PFSK-1 (cell line): ENCODE results near the gene SCYL3.

Experiments
- FOXP2 ChIP-seq: optimal IDR thresholded peaks from 2 replicates; pipeline ENCODE3; 2011; ENCODE audit warnings: borderline replicate concordance, control low read depth, inconsistent platforms; ENCODE audit not compliant: insufficient read depth; ENCODE audit errors: extremely low read length, extremely low read depth
- POLR2AphosphoS5 ChIP-seq: IDR thresholded peaks from 2 replicates; pipeline ENCODE4 v1.6.1; 2012; ENCODE audit warnings: low read depth, mild to moderate bottlenecking, control low read depth, low read length, moderate library complexity
- SIN3A ChIP-seq: IDR thresholded peaks from 2 replicates; pipeline ENCODE4 v1.6.1; 2012; ENCODE audit warnings: mild to moderate bottlenecking, low read length, moderate library complexity, borderline replicate concordance; ENCODE audit not compliant: insufficient read depth
- TAF1 ChIP-seq: IDR thresholded peaks from 2 replicates; pipeline ENCODE4 v1.6.1; 2012; ENCODE audit warnings: low read length, control low read depth, borderline replicate concordance; ENCODE audit not compliant: insufficient read depth
- TF ChIP-seq, protein P1 (sequence below), 2 experiments: IDR thresholded peaks; 2 replicates each; pipeline versions ENCODE4 v1.6.1 to v1.8.0; 2011 to 2012; ENCODE audit warnings: low read depth in 2 of 2, low read length in 2 of 2, control low read depth in 1 of 2, inconsistent platforms in 1 of 2, mild to moderate bottlenecking in 1 of 2, moderate library complexity in 1 of 2; ENCODE audit not compliant: insufficient read depth in 1 of 2

Gene SCYL3

GRCh38 chr1:169878498-169878897, 15.2 kb downstream of the SCYL3 start:
- TF ChIP-seq, protein P1, sequence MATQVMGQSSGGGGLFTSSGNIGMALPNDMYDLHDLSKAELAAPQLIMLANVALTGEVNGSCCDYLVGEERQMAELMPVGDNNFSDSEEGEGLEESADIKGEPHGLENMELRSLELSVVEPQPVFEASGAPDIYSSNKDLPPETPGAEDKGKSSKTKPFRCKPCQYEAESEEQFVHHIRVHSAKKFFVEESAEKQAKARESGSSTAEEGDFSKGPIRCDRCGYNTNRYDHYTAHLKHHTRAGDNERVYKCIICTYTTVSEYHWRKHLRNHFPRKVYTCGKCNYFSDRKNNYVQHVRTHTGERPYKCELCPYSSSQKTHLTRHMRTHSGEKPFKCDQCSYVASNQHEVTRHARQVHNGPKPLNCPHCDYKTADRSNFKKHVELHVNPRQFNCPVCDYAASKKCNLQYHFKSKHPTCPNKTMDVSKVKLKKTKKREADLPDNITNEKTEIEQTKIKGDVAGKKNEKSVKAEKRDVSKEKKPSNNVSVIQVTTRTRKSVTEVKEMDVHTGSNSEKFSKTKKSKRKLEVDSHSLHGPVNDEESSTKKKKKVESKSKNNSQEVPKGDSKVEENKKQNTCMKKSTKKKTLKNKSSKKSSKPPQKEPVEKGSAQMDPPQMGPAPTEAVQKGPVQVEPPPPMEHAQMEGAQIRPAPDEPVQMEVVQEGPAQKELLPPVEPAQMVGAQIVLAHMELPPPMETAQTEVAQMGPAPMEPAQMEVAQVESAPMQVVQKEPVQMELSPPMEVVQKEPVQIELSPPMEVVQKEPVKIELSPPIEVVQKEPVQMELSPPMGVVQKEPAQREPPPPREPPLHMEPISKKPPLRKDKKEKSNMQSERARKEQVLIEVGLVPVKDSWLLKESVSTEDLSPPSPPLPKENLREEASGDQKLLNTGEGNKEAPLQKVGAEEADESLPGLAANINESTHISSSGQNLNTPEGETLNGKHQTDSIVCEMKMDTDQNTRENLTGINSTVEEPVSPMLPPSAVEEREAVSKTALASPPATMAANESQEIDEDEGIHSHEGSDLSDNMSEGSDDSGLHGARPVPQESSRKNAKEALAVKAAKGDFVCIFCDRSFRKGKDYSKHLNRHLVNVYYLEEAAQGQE (IDR thresholded peaks at IDR 0.05; ENCODE audit: insufficient read depth in 1 of 2, low read depth in 2 of 2, low read length in 2 of 2), result no peak
- TF ChIP-seq SIN3A, result no peak
- no peak for TF ChIP-seq TAF1
- TF ChIP-seq FOXP2, result no peak
- no peak for TF ChIP-seq POLR2AphosphoS5

DNA sequence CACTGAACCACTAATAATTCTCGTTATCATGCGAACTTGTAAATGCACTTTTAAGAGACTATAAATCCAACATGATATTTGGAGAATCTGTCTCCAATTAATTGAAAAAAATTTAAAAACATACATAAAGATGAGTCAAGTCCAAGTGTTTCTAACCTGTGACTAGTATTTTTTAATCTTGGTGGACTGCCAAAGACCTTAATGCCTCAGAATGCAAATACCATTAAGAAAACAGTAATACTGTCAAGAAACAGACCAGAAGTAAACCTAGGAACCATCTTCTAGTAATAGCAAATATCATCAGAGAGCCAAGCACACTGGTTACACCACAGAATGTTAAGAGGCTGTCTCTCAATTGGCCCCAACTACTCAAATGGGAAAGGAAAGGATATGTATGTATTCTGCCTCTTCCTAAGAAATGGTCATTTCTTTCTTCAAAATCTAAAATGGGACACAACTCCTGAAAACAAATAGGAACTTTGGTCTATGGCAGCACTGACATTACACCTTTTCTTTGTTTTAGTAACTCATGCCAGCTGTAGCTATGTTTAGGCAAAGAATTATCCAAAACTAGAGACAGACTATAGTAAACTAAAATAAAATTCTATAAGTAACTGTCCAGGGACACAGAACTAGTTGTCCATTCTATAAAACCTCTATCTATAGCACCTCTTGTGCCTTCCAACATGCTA, 15.8 kb downstream of the SCYL3 start:
- TF ChIP-seq POLR2AphosphoS5 (no peak), SIN3A (no peak), TAF1 (no peak), FOXP2 (no peak)
- TF ChIP-seq, protein P1 (IDR thresholded peaks at IDR 0.05; ENCODE audit: insufficient read depth in 1 of 2, low read depth in 2 of 2, low read length in 2 of 2), result no peak

DNA sequence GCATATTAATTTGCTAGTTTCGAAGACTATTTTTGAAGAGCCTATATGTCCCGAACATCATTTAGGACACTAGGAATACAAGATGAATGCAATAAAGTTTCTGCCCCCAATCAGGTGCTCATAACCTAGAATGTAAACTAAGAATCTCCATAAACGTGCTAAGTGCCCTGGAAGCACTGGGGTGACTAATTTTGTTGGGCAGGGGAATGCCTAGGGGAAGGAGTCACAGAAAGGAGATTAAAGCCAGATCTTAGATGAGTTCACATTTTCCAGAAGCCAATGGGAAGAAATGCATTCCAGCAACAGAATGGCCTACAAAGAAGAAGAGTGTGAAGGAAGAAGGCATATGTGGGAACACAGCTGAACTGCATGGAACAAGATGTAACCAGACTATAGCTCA, 19.5 kb downstream of the SCYL3 start:
- TF ChIP-seq FOXP2, result no peak
- TF ChIP-seq SIN3A, result no peak
- TF ChIP-seq, protein P1 (IDR thresholded peaks at IDR 0.05; ENCODE audit: insufficient read depth in 1 of 2, low read depth in 2 of 2, low read length in 2 of 2), result no peak

GRCh38 chr1:169873582-169874199, 20.0 kb downstream of the SCYL3 start:
- no peak for TF ChIP-seq SIN3A
- no peak for TF ChIP-seq FOXP2
- no peak for TF ChIP-seq TAF1
- no peak for TF ChIP-seq POLR2AphosphoS5
- TF ChIP-seq, protein P1 (IDR thresholded peaks at IDR 0.05; ENCODE audit: insufficient read depth in 1 of 2, low read depth in 2 of 2, low read length in 2 of 2), result no peak
